Stimulated activated CD8-positive, alpha-beta memory T cell treated with anti-CD3 and anti-CD28 coated beads, Interleukin-7, amount 100 ng/mL, for 4 hours (primary cell): ENCODE measurements around the gene TP53INP2.
"Not testable (repeated sequence)": the region's sequence is repeated elsewhere in the genome, so short reads cannot be mapped to it uniquely, and the experiment has no call there.

Source experiments
- DNase-seq, 2 donors: peaks; one replicate each; pipeline ENCODE4 v3.0.0-alpha.2; 2020; ENCODE audit warnings: low read depth in 2 of 2

Gene TP53INP2

DNA sequence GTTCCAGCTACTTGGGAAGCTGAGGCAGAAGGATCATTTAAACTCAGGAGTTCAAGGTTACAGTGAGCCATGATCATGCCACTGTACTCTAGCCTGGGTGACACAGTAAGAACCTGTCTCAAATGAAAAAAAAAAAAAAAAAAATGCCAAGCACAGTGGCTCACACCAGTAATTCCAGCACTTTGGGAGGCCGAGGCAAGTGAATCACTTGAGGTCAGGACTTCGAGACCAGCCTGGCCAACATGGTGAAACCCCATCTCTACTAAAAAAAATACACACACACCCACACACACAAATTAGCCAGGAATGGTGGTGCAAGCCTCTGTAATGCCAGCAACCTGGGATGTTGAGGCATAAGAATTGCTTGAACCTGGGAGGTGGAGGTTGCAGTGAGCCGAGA is 18.4 kb downstream of the TP53INP2 start:
- not testable (repeated sequence) for DNase-seq

DNA sequence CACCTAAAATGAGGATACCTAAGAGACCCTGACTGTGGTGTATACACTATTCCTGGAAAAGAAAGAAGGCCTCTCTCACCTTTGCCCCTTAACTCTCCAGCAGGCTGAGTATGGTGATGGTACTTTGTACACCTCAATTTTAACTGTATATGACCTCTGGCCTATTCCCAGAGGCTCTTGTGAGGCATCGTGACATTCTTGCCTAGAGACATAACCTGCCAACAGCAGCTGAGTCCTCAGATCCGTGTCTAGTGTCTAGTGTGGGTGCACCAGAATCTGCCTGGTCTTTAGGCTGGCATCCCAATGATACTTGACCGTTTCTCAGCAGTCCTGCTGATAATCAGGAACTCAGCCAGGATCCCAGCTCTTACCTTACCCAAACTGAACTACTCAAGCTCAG is 20.0 kb downstream of the TP53INP2 start:
- no peak for DNase-seq

DNA sequence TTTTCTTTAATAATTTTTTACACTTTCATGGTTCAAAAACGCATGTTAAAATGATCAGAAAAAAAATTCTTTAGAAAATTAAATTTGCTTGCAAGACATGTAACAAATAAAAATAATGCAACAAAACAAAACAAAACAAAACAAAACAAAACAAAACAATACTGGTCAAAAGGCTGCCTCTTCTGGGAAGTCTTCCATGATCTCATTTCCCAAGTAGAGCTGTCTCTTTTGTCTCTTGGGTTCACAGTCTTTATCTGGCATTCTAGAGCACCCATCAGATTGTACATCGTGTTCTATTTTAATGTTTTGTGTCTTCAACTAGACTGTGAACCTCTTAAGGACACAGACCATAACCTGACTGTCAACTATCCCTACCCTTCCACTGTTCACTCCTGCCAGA is 25.3 kb downstream of the TP53INP2 start:
- DNase-seq = no peak

DNA sequence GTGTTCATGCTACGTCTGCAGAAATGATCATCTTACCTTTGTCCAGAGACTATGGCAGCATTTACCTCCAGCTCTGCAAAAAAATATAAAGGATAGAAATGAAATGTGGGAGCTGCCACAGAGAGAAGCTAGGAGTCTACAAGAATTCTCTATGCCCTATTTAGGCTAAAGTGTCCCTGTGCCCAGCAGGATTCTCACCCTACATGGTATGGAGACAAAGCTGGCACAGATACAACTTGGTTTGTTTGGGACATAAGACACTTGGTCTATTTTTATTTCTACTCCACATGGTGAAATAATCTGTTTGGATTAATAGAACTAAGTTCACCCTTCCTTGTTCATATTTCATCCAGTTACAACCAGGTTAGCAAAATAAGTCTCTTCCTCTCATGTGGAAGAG is 28.4 kb downstream of the TP53INP2 start:
- no peak for DNase-seq

DNA sequence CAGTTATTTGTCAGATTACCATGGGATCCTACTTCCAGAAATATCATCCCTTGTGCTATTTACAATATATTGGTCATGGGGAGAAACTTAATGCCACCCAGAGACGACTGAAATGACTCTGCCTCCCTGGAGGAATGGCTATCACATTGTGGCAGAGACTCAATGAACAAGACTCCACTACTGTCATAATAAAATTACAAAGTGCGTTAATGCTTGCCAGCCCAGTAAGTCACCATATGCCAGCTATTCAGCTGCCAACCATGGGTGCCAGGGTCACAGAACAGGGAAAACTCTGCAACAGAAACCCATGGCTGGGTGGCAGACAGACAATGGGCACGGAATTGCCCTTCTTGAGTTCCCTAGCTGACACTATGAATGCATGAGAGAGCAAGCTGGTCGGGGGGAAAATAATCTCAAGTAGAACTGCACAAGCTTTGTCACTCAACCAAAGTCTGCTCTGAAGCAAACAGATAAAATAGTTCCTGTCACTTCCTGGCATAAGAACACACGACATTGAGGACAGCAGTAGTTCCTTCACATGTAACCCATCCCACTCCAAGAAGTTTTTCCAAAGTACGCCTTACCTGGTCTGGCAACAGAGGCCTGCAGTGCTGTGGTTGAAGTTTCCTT is 32.1 kb downstream of the TP53INP2 start:
- no peak for DNase-seq

DNA sequence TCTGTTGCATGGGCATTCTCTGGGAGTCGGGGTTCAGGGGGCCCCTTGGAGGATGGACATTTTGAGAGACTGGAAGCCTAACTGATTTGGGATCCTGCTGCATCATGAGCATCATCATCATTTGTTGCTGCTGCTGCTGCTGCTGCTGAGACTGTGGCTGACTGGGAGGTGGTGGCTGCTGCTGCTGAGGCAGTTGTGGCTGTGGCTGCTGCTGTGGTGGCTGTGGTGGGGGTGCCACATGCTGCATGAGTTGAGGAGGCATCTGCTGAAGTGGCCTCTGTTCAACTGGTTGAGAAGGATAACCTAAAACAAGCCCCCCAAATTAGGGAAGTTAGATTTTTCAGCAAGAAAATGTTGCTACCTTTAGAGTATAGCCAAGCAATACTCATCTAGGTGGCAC is 38.9 kb downstream of the TP53INP2 start:
- DNase-seq = no peak

DNA sequence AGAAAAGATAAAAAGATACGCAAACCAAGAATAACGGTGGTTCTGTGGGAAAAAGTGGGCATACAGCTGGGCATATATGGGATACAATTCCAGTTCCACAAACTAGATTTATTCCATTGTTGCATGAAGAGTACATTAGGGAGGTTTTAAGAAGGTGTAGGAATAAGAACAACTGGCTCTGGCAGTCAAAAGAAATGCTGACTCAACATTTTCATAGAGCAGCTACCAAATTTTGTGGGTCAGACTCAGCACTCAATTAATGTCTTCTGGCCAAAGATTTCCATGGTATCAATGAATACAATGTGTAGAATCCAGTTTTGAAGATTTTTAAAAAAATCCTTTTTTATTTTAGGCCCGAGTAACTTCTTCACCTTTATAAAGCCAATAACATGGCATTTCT is 40.2 kb downstream of the TP53INP2 start:
- no peak for DNase-seq

DNA sequence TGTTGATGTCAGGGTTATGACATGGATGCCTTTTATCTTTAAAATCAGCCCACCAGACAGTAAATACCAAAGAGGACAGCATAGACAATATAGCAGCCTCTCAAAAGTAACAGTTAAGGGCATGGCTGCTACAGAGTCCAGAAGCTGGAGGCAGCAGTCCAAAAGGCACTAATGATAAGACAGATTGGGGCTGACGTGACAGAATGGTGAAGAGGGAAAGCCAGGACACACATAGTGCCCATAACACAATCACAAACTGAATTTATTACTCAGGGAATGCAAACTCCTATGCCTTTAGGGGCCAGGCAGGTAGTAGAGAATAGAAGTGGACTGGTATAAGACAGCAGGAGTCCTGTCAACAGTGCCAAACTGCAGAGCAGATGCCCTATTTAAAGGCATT is 40.7 kb downstream of the TP53INP2 start:
- no peak for DNase-seq

DNA sequence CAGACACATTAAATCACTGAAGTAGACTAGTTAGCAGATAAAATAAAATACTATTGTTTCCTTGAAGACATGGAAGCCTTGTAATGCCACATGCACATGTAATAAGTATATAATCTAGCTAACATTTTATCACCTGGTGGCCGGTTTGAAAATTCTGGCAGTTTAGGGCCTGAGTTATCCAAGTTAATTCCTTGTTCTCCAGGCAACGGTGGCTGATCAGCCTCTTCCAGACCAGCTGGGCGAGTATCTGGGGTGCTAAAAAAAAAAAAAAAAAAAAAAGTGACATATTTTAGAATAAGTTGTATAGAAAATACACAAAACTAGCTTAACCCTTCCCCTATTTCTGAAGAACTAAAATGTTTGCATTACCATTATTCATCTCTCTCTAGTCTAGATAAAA is 42.5 kb downstream of the TP53INP2 start:
- DNase-seq = no peak

DNA sequence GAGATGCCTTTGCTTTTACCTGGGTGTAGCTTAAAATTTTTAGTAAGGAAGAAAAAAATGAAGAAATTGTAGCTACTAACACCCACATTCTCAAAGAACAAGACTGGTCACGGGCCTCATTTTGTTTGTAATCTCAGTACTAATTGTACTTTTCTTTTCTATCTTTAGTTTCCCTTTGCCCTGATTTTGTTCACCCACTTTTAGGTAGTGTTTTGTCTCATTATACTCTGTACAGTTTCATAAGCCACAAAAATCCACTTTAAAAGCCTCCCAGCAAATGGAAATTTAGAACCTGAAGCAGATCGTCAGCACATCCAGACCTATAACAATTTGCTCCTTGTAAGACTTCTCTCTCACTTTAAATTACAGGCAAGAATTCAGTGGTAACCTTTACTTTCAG is 43.3 kb downstream of the TP53INP2 start:
- DNase-seq = no peak

DNA sequence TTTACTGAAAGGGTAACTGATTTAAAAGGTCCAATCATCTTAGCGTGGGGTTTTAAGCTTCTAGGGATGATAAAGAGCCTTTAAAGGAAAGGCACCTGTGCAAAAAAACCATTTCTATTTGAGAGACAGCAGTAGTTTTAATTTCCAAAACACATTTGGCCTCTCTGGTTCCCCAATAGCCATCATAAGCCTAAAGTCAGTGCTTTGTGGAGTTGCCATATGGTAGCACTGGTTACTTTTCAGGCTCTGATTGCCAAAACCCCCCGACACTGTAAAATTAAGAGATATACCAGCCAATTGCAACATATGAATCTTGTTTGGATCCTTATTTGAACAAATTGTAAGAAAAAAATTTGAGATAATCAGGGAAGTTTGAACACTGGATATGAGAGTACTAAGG is 44.6 kb downstream of the TP53INP2 start:
- DNase-seq = no peak

DNA sequence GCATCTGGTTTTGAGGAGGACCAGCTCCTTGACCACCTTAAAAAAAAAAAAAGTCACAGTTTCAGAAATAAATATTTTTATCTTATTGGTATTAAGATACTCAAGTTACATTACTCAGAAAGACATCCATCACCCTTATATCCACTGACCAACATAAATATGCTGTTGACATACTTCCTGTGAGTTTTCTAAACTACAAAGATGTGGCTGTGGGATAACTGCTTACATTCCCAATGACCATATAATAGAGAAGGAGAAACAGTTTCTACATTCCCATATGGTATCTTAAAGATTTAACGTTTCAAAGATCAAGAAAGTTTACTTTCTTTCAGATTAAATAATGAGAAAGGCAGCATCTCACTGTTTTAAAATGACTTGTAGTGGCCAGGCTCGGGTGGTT is 46.3 kb downstream of the TP53INP2 start:
- DNase-seq = no peak

DNA sequence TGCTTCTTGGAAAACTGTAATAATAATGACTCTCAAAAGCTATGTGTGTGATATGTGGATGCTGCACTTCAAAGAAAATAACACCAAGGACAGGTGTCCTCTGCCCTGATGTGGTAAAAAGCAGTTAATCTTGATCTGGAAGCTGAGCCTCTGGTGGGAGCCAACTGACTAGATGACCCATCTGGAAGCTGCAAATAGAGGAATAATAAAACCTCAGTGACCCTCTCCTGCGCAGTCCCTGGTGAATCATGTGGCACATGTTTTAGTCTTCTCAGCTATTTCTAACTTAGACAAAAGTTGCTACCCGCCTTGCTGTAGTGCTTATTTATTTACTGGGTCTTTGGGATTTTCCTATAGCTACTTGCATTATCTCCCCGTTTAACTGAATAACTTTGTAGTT is 47.3 kb downstream of the TP53INP2 start:
- DNase-seq = no peak

DNA sequence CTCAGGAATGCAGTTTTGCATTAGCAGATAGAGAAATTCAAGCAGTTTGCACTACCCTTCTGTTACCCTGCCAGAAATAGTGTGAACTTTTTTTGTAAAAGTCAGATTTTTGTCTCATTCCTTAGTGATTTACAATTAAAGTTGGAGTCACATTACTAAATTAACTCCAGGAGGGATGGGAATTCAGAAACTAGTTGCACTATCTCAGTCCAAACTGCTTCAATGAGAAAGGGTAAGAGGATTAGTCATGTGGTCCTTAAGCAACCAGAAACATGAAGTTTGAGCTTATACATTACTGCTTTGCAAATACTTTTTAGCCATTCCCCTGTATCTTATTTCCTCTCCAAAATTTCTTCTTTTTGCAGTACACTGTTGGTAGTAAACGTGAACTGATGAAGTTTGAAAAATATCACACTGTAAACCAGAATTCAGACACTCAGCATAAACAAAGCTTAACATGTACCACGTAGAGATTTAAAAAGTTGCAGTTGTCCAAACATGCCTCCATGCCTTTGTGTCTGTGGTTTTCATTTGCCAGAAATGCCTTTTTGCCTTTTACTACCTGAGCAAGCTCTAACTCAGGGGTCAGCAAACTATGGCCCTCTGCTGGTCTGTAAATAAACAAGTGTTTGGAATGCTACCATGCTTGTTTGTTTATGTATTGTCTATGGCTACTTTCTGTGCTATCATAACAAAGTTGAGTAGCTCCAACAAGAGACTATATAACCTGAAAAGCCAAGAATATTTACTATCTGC is 49.7 kb downstream of the TP53INP2 start:
- DNase-seq = no peak

DNA sequence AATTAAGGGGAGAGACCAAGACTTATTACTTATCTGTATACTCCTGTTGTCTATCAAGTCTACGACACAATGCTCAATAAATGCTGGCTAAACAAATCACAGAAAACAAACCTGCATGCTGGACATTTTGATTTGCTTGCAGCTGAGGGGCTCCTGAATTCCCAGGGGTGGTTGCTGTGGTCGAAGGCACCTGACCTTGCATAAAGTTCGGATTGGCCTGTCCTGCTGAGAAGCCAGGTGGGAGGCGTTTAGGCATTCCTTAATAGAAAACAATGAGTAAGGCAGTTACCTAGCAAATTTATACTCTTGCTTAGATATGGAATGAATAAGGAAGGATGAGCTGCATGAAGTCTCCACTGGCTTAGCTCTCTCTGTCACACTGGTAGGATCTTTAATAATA is 50.5 kb downstream of the TP53INP2 start:
- DNase-seq = no peak

DNA sequence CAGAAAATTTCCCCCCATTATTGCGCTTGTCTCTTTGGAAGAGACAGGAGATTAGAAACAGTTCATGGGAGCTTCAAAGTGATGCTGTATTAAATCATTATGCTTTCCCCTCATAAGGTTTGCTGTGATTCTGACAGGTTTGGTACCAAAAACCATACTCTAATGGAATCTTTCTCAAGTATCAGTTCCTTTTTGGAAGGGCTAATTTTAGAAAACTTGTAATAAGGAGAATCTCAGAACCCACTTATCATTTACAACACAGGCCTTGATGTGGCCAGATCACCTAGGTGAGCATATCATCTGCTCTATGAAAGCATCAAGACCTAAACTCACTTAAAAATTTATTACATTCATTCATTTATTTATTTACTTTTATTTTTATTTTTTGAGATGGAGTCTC is 51.2 kb downstream of the TP53INP2 start:
- DNase-seq = no peak

DNA sequence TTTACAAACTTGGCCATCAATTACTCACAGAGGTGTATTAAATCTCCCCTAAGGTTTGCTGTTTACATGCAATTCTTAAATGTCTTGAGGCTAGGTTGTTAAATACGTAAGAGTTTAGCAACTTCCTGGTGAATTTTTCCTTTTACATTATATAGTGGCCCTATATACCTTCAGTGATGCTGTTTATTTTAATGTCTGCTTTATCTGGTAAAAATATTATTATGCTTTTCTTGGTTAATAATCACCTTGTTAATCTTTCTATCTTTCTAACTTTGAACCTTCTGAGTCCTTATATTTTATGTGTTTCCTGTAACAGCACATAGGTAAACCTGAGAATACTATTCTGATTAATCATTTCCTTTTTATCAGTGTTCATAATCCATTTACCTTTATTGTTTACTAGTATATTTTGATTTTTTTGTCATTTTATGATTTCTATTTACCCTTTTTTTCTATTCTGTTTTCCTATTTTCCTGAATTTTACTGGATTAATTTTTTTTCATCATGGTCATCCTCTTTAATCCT is 57.9 kb downstream of the TP53INP2 start:
- no peak for DNase-seq
